ENCODE measurements around the gene NLRP1.

DNA sequence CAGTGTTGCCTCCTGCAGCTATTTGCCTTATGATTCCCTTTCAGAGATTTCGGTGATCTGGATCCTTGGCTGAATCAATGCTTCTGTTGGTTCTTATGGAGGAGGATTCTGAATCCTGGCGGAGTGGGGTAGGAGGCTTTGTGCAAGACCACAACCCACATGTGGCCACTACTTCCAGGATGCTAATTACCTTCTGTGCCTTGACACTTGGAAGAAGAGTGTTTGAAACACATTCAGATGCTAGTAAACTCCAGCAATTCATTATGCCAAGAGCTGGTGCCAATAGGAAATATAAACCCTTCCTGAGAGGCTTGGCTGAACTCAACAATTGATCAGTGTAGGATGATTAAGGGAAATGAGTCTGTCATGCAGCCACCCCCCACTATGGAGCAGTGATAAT lies 12.1 kb upstream of the NLRP1 start:
- TF ChIP-seq, protein P1, sequence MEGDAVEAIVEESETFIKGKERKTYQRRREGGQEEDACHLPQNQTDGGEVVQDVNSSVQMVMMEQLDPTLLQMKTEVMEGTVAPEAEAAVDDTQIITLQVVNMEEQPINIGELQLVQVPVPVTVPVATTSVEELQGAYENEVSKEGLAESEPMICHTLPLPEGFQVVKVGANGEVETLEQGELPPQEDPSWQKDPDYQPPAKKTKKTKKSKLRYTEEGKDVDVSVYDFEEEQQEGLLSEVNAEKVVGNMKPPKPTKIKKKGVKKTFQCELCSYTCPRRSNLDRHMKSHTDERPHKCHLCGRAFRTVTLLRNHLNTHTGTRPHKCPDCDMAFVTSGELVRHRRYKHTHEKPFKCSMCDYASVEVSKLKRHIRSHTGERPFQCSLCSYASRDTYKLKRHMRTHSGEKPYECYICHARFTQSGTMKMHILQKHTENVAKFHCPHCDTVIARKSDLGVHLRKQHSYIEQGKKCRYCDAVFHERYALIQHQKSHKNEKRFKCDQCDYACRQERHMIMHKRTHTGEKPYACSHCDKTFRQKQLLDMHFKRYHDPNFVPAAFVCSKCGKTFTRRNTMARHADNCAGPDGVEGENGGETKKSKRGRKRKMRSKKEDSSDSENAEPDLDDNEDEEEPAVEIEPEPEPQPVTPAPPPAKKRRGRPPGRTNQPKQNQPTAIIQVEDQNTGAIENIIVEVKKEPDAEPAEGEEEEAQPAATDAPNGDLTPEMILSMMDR (IDR thresholded peaks at IDR 0.05): no peak
- no peak for TF ChIP-seq EP300 (IDR thresholded peaks at IDR 0.05)
